ENCODE data around the gene PPP1R9A.

Gene PPP1R9A

DNA sequence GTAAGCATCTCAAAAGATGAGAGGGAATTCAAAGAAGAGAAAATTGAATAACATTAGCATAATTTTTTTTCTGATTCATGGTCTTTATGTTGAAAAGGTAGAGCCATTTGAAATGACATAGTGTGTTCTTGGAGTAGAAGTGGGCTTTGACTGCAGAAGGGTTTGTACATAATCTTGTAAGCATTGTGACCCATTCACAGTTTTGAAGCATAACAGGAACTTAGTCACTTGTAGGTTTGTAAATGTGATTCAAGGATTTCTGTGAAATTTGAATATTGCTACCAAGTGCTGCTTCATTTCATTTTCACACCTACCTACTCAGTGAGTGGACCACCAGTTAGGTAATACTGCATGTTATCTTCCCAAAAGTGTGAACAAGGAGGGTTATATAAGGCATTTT lies 348.3 kb downstream of the PPP1R9A start:
- ChIA-PET CTCF (no interaction called here), POLR2A (no interaction called here)
- TF ChIP-seq, protein P1, sequence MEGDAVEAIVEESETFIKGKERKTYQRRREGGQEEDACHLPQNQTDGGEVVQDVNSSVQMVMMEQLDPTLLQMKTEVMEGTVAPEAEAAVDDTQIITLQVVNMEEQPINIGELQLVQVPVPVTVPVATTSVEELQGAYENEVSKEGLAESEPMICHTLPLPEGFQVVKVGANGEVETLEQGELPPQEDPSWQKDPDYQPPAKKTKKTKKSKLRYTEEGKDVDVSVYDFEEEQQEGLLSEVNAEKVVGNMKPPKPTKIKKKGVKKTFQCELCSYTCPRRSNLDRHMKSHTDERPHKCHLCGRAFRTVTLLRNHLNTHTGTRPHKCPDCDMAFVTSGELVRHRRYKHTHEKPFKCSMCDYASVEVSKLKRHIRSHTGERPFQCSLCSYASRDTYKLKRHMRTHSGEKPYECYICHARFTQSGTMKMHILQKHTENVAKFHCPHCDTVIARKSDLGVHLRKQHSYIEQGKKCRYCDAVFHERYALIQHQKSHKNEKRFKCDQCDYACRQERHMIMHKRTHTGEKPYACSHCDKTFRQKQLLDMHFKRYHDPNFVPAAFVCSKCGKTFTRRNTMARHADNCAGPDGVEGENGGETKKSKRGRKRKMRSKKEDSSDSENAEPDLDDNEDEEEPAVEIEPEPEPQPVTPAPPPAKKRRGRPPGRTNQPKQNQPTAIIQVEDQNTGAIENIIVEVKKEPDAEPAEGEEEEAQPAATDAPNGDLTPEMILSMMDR (IDR thresholded peaks at IDR 0.05; ENCODE audit: insufficient read depth, low read length, missing control alignments), result no peak
- no peak for DNase-seq (ENCODE audit: low read depth, low spot score)
- no peak overlapping the region for H3K4me3 ChIP-seq (ENCODE audit: low read depth, low read length)

DNA sequence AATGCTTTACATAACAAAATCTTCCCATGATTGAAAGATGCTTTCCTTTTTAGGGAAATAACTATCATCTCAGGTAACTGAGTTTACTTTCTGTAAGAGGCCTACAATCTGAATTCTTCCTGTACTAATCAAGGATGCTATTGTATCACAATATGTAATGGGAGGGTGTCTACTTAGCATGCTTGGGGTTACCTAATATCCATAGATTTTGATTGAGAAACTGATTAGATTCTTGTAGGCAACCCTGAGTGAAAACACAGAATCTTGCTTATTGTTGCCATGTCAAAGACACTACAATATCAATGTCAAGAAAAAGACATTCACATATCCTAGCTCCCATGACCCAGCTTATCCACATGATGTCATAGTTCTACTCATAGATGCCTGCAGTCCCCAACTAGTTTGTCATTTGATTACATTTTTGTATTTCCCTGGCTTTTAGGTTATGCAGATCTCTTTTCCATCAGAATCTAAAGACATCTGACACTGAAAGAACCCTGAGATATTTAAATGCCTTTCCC lies 354.6 kb downstream of the PPP1R9A start:
- H3K4me3 ChIP-seq (ENCODE audit: low read depth, low read length), result no peak overlapping the region
- TF ChIP-seq, protein P1 (IDR thresholded peaks at IDR 0.05; ENCODE audit: insufficient read depth, low read length, missing control alignments), result no peak
- ChIA-PET CTCF (interaction anchor here (1.4 kb wide), 1 partner anchor 216 kb away, joined by 3 read pairs; no protein-coding TSS in a partner anchor), POLR2A (no interaction called here)
- DNase-seq (ENCODE audit: low read depth, low spot score), result no peak

DNA sequence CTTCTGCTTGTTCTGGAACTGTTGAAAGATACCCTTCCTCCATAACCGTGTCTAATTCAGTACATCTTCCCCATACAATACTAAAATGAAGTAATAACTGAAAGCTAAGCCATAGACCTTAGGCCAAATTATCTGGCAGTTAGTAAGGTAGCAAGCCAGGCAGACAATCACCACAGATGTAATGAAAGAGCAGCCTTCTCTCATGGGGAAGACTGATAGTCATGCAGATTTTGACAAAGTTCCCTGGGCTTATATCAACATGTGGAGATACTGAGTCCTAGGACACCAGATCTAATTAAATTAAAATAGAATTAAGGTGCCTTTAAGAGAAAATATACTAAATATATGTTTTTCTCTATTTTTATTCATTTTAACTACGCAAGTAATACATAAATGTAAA lies 355.5 kb downstream of the PPP1R9A start:
- ChIA-PET CTCF (no interaction called here), POLR2A (no interaction called here)
- TF ChIP-seq, protein P1 (IDR thresholded peaks at IDR 0.05; ENCODE audit: insufficient read depth, low read length, missing control alignments), result no peak
- no peak for DNase-seq (ENCODE audit: low read depth, low spot score)
- no peak overlapping the region for H3K4me3 ChIP-seq (ENCODE audit: low read depth, low read length)

DNA sequence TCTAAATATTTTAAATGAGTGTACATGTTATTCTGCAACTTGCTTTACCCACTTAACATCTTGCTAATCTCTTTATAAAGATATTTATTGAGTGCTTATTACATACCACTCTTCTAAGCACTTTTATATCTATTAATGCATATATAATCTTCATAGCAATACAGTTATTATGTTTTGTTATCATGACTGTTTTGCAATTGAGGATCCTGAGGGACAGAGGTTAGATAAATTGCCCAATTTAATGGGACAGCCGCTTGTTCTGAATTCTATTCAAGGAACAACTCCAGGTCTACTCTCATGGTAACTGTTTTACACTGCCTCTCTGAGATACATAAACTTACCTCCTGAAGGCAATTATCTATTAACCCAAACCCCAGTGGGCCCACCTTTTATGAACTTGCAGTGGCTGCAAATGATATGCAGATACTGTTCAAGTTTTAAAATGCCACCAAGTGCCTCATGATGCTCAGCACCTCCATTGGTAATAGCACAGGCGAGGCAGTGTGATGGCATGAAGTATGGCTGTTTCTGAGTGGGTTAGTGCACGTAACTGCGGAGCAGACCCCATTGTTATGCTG lies 356.5 kb downstream of the PPP1R9A start:
- CTCF ChIA-PET, result no interaction called here
- no peak for DNase-seq (ENCODE audit: low read depth, low spot score)
- POLR2A ChIA-PET, result no interaction called here
- TF ChIP-seq, protein P1 (IDR thresholded peaks at IDR 0.05; ENCODE audit: insufficient read depth, low read length, missing control alignments), result no peak
- H3K4me3 ChIP-seq (ENCODE audit: low read depth, low read length), result no peak overlapping the region

DNA sequence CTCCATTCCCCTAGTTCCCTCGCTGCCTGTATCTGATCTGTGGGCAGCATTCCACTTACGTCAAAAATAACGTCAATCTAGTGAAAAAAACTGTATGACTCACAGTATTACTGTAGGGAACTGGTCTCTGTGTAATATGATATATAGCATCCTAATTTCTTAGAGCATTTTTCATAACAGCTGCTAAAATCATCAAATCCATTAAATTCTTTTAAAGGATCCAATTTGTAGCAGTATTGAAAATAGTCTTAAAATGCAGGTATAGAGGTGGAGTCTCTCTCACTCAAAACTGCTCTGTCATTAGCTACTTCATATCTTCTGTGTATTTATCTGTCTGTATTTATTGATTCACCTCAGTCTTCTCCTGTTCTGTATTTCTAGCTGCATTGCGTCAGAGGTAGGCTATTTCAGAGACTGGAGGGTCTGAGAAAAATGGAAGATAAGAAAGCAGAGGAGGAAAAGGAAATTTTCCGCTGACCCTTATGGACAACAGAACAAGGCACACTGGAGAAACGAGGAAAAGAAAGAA lies 357.0 kb downstream of the PPP1R9A start:
- no peak for DNase-seq (ENCODE audit: low read depth, low spot score)
- CTCF ChIA-PET, result no interaction called here
- no peak overlapping the region for H3K4me3 ChIP-seq (ENCODE audit: low read depth, low read length)
- TF ChIP-seq, protein P1 (IDR thresholded peaks at IDR 0.05; ENCODE audit: insufficient read depth, low read length, missing control alignments), result no peak
- POLR2A ChIA-PET, result no interaction called here

DNA sequence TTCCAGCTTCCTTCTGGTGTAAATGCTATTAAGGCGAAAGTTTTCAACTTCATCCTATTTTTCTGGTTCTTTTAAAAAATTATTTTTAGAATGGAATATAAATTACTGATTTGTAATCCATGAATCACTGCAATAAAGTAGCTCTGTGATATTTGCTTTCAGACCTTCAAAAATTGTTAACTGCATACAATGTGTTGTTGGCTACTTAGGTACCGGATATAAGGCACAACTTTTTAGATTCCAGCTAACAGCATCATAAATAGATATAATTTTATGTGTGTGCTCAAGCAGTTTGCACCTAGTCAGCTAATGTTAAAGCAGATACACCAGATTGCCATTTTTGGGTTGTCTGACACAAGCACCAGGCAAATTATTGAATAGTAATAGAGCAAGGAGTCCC lies 358.2 kb downstream of the PPP1R9A start:
- ChIA-PET POLR2A (no interaction called here), CTCF (interaction anchor here (1.7 kb wide), 1 partner anchor 18 kb away, joined by 6 read pairs; no protein-coding TSS in a partner anchor)
- DNase-seq (ENCODE audit: low read depth, low spot score), result no peak
- H3K4me3 ChIP-seq (ENCODE audit: low read depth, low read length), result no peak overlapping the region
- TF ChIP-seq, protein P1 (IDR thresholded peaks at IDR 0.05; ENCODE audit: insufficient read depth, low read length, missing control alignments), result no peak
